ENCODE results near the gene JSRP1.

Gene JSRP1

GRCh38 chr19:2236314-2237050 is 19.7 kb downstream of the JSRP1 start, which contains the start of the genes PLEKHJ1 and SF3A2 (continued):
- no peak for TF ChIP-seq INSM2 (tag by site-specific recombination; IDR thresholded peaks at IDR 0.05)
- no peak for TF ChIP-seq ZNF571 (tag by site-specific recombination; IDR thresholded peaks at IDR 0.05)
- no peak for TF ChIP-seq ZNF404 (tag by site-specific recombination; IDR thresholded peaks at IDR 0.05)
- TF ChIP-seq AEBP2 (tag by site-specific recombination; IDR thresholded peaks at IDR 0.05; ENCODE audit: borderline replicate concordance) = no peak
- TF ChIP-seq ZXDB (tag by site-specific recombination; IDR thresholded peaks at IDR 0.05) = peak; percentile 89
- no peak for TF ChIP-seq ZNF529 (tag by site-specific recombination; IDR thresholded peaks at IDR 0.05; ENCODE audit: insufficient replicate concordance)
- TF ChIP-seq ZNF174 (tag by site-specific recombination; IDR thresholded peaks at IDR 0.05) = no peak
- TF ChIP-seq SP7 (tag by site-specific recombination; IDR thresholded peaks at IDR 0.05) = peak; percentile 80
- TF ChIP-seq ZNF146 (tag by site-specific recombination; IDR thresholded peaks at IDR 0.05) = peak; percentile 3; the same call in 1 of the 2 replicates
- no peak for TF ChIP-seq ZNF280C (tag by site-specific recombination; IDR thresholded peaks at IDR 0.05)
- TF ChIP-seq ZNF394 (tag by site-specific recombination; IDR thresholded peaks at IDR 0.05; ENCODE audit: borderline replicate concordance) = peak; percentile 56
- TF ChIP-seq ZNF623 (tag by site-specific recombination; IDR thresholded peaks at IDR 0.05) = no peak
- TF ChIP-seq ZNF792 (tag by site-specific recombination; IDR thresholded peaks at IDR 0.05) = no peak
- TF ChIP-seq ZNF549 (tag by site-specific recombination; IDR thresholded peaks at IDR 0.05) = no peak
- TF ChIP-seq ZNF324 (tag by site-specific recombination; IDR thresholded peaks at IDR 0.05) = peak; percentile 64; the same call in 1 of the 2 replicates
- TF ChIP-seq ZSCAN16 (tag by site-specific recombination; IDR thresholded peaks at IDR 0.05) = peak; percentile 70
- TF ChIP-seq ZNF398 (tag by site-specific recombination; IDR thresholded peaks at IDR 0.05) = no peak; the same call in 1 of the 2 replicates
- TF ChIP-seq ZNF548 (tag by site-specific recombination; IDR thresholded peaks at IDR 0.05) = no peak
- no peak for TF ChIP-seq ZNF830 (tag by site-specific recombination; IDR thresholded peaks at IDR 0.05; ENCODE audit: low read depth)
- peak; percentile 86 for TF ChIP-seq SP3 (tag by site-specific recombination; IDR thresholded peaks at IDR 0.05)
- TF ChIP-seq ZNF138 (tag by site-specific recombination; IDR thresholded peaks at IDR 0.05; ENCODE audit: borderline replicate concordance) = no peak
- TF ChIP-seq ZNF707 (tag by site-specific recombination; IDR thresholded peaks at IDR 0.05) = no peak
- peak; percentile 42; the same call in 1 of the 2 replicates for TF ChIP-seq ZFP69B (tag by site-specific recombination; IDR thresholded peaks at IDR 0.05)
- TF ChIP-seq BCL11B (tag by site-specific recombination; IDR thresholded peaks at IDR 0.05; ENCODE audit: low read depth) = 0 out of 2 replicates have a peak, but pooled peaks have one; percentile 73
- no peak for TF ChIP-seq ZNF777 (tag by site-specific recombination; IDR thresholded peaks at IDR 0.05; ENCODE audit: borderline replicate concordance)
- TF ChIP-seq PBX3 (CRISPR knock-in tag; IDR thresholded peaks at IDR 0.05) = 0 out of 2 replicates have a peak, but pooled peaks have one; percentile 66

Measured in HEK293 (cell line).